IMR-90 (cell line): ENCODE results near the gene GPR132. TPM values are rescaled to one million over a fixed set of nuclear protein-coding genes. Genes with fewer than 3 reads are reported as not detected.
A peak's percentile ranks its signal among the peaks of the same experiment; 100 is the strongest.

Experiments
- ATAC-seq: fragments of 200-7000 bp; cut with Tn5 transposase; 2 replicates; pipeline ENCODE4 v1.9.1; 2020; ENCODE audit warnings: low read depth, mild to moderate bottlenecking, moderate library complexity
- Bru-seq: library from RNA; stranded (reverse); fragments of 400-500 nt; gene quantifications from one replicate; lab custom pipeline; 2021; lab: Mats Ljungman, UMichigan
- BruChase-seq, 2 experiments: library from RNA; stranded (reverse); fragments of 400-500 nt; gene quantifications; one replicate each; lab custom pipeline; 2021; lab: Mats Ljungman, UMichigan
- BruUV-seq: library from RNA; stranded (reverse); fragments of 400-500 nt; replicated peaks from 2 replicates; lab custom pipeline; 2021; lab: Mats Ljungman, UMichigan
- CTCF ChIA-PET: fragments of 300-600 bp; formaldehyde crosslinking; extraction: SDS; loops from one replicate; lab custom pipeline; 2021; ENCODE audit warnings: antibody characterized with exemption; lab: Yijun Ruan, JAX
- POLR2A ChIA-PET: fragments of 300-600 bp; sonication (Branson Sonifier 250); formaldehyde crosslinking; loops from one replicate; lab custom pipeline; 2022; ENCODE audit warnings: antibody characterized with exemption; ENCODE audit not compliant: unreplicated experiment; lab: Charles Lee
- DNase-seq: peaks from one replicate; pipeline ENCODE4 v3.0.0; 2013
- H2AFZ ChIP-seq: replicated peaks from 2 replicates; pipeline ENCODE3; 2013; ENCODE audit warnings: low read length, mild to moderate bottlenecking; ENCODE audit not compliant: poor library complexity
- H2AK5ac ChIP-seq: 2 replicates; pipeline ENCODE4 v1.6.1; 2013; ENCODE audit warnings: low read depth, low read length, inconsistent platforms
- H2AK9ac ChIP-seq: replicated peaks from 2 replicates; pipeline ENCODE3; 2013; ENCODE audit warnings: mild to moderate bottlenecking, low read depth, low read length, moderate library complexity; ENCODE audit not compliant: poor library complexity
- H2BK120ac ChIP-seq: 2 replicates; pipeline ENCODE4 v1.6.1; 2013; ENCODE audit warnings: low read depth, low read length, inconsistent platforms
- H2BK15ac ChIP-seq: 3 replicates; pipeline ENCODE4 v1.6.1; 2013; ENCODE audit warnings: low read depth, low read length, inconsistent platforms
- H2BK20ac ChIP-seq: 2 replicates; pipeline ENCODE4 v1.6.1; 2013; ENCODE audit warnings: low read depth, mild to moderate bottlenecking, inconsistent platforms, low read length, moderate library complexity
- H2BK5ac ChIP-seq: 2 replicates; pipeline ENCODE4 v1.6.1; 2013; ENCODE audit warnings: mild to moderate bottlenecking, low read depth, low read length, inconsistent platforms; ENCODE audit not compliant: poor library complexity, severe bottlenecking
- H3K14ac ChIP-seq: replicated peaks from 2 replicates; pipeline ENCODE4 v1.6.1; 2013; ENCODE audit warnings: low read depth, low read length, inconsistent platforms
- H3K18ac ChIP-seq: 2 replicates; pipeline ENCODE4 v1.6.1; 2013; ENCODE audit warnings: low read depth, low read length, control low read depth
- H3K23ac ChIP-seq: 2 replicates; pipeline ENCODE4 v1.6.1; 2013; ENCODE audit warnings: low read depth, low read length, inconsistent platforms
- H3K27ac ChIP-seq: 2 replicates; pipeline ENCODE4 v1.5.1; 2013; ENCODE audit warnings: mild to moderate bottlenecking, control low read depth, low read length; ENCODE audit not compliant: insufficient read depth
- H3K27me3 ChIP-seq: 2 replicates; pipeline ENCODE4 v1.6.1; 2013; ENCODE audit warnings: low read length; ENCODE audit not compliant: control insufficient read depth, insufficient read depth
- H3K36me3 ChIP-seq: 2 replicates; pipeline ENCODE4 v1.6.1; 2013; ENCODE audit warnings: low read length, mixed read lengths; ENCODE audit not compliant: control insufficient read depth, insufficient read depth
- H3K4ac ChIP-seq: 2 replicates; pipeline ENCODE4 v1.6.1; 2013; ENCODE audit warnings: low read depth, low read length, inconsistent platforms
- H3K4me1 ChIP-seq: 2 replicates; pipeline ENCODE4 v1.6.1; 2013; ENCODE audit warnings: low read length, mixed read lengths; ENCODE audit not compliant: control insufficient read depth, insufficient read depth
- H3K4me2 ChIP-seq: 2 replicates; pipeline ENCODE4 v1.6.1; 2013; ENCODE audit warnings: low read depth, mild to moderate bottlenecking, control low read depth, low read length, moderate library complexity
- H3K4me3 ChIP-seq: 2 replicates; pipeline ENCODE4 v1.5.1; 2013; ENCODE audit warnings: low read depth, mild to moderate bottlenecking, control low read depth, low read length, moderate library complexity; ENCODE audit not compliant: insufficient read depth
- H3K56ac ChIP-seq: 2 replicates; pipeline ENCODE4 v1.6.1; 2013; ENCODE audit warnings: low read length, inconsistent platforms; ENCODE audit not compliant: insufficient read depth; ENCODE audit errors: extremely low read depth
- H3K79me1 ChIP-seq, 2 experiments: 2 replicates each; pipeline ENCODE4 v1.6.1; 2013; ENCODE audit warnings: low read length in 2 of 2, inconsistent platforms in 1 of 2, low read depth in 1 of 2
- H3K9ac ChIP-seq: 2 replicates; pipeline ENCODE4 v1.6.1; 2013; ENCODE audit warnings: low read depth, low read length, control low read depth
- H3K9me1 ChIP-seq: 2 replicates; pipeline ENCODE4 v1.6.1; 2013; ENCODE audit warnings: low read length, inconsistent platforms; ENCODE audit not compliant: insufficient read depth
- H3K9me3 ChIP-seq: 2 replicates; pipeline ENCODE4 v1.6.1; 2013; ENCODE audit warnings: low read length; ENCODE audit not compliant: control insufficient read depth, insufficient read depth
- H4K20me1 ChIP-seq: 2 replicates; pipeline ENCODE4 v1.6.1; 2013; ENCODE audit warnings: low read length, inconsistent platforms; ENCODE audit not compliant: insufficient read depth
- H4K5ac ChIP-seq: 2 replicates; pipeline ENCODE4 v1.6.1; 2013; ENCODE audit warnings: mild to moderate bottlenecking, low read depth, low read length, control low read depth
- H4K8ac ChIP-seq, 2 experiments: 2 replicates each; pipeline ENCODE4 v1.6.1; 2013; ENCODE audit warnings: low read depth in 2 of 2, low read length in 2 of 2, control low read depth in 1 of 2, inconsistent platforms in 1 of 2
- H4K91ac ChIP-seq: 2 replicates; pipeline ENCODE4 v1.6.1; 2013; ENCODE audit warnings: low read depth, low read length, inconsistent platforms; ENCODE audit not compliant: insufficient read depth
- BHLHE40 ChIP-seq: fragments of 150-350 bp; IDR thresholded peaks from 2 replicates; pipeline ENCODE4 v1.6.1; 2016; ENCODE audit warnings: mild to moderate bottlenecking, low read depth, low read length
- CEBPB ChIP-seq: IDR thresholded peaks from 2 replicates; pipeline ENCODE4 v1.6.1; 2012; ENCODE audit warnings: low read depth, low read length, improper control_type of control experiment
- CTCF ChIP-seq: conservative IDR thresholded peaks from 2 replicates; pipeline ENCODE4 v1.5.1; 2012; ENCODE audit warnings: mild to moderate bottlenecking, low read depth, low read length, improper control_type of control experiment
- FOS ChIP-seq: fragments of 150-350 bp; IDR thresholded peaks from 2 replicates; pipeline ENCODE4 v1.6.1; 2016; ENCODE audit warnings: low read depth, low read length
- MAFK ChIP-seq: IDR thresholded peaks from 2 replicates; pipeline ENCODE4 v1.6.1; 2012; ENCODE audit warnings: low read depth, low read length, improper control_type of control experiment
- MAZ ChIP-seq: IDR thresholded peaks from 2 replicates; pipeline ENCODE4 v1.6.1; 2012; ENCODE audit warnings: low read depth, mild to moderate bottlenecking, low read length, improper control_type of control experiment, moderate library complexity, borderline replicate concordance
- MXI1 ChIP-seq: IDR thresholded peaks from 2 replicates; pipeline ENCODE4 v1.6.1; 2012; ENCODE audit warnings: low read depth, mild to moderate bottlenecking, low read length, moderate library complexity, borderline replicate concordance
- NFE2L2 ChIP-seq: fragments of 150-350 bp; IDR thresholded peaks from 2 replicates; pipeline ENCODE4 v1.6.1; 2016; ENCODE audit warnings: low read depth, mild to moderate bottlenecking, low read length
- RAD21 ChIP-seq: IDR thresholded peaks from 2 replicates; pipeline ENCODE4 v1.6.1; 2012; ENCODE audit warnings: low read length, improper control_type of control experiment
- RCOR1 ChIP-seq: IDR thresholded peaks from 2 replicates; pipeline ENCODE4 v1.6.1; 2012; ENCODE audit warnings: mild to moderate bottlenecking, low read length, improper control_type of control experiment; ENCODE audit not compliant: insufficient replicate concordance
- WGBS, 2 experiments: methylation state at CpG; one replicate each; pipeline versions ENCODE4 v1.1.5 to v1.1.7; 2013; ENCODE audit warnings: missing lambda C conversion rate in 2 of 2; ENCODE audit not compliant: insufficient read length in 1 of 2; ENCODE audit errors: extremely low coverage in 2 of 2; 5-methylcytosine and 5-hydroxymethylcytosine counted together
- dilution Hi-C: fragments of 300-500 bp; cut with HindIII; formaldehyde crosslinking; loops from one replicate; pipeline ENCODE4 v1.14.3; 2018; ENCODE audit warnings: low sequenced_read_pairs; ENCODE audit not compliant: unreplicated experiment
- in situ Hi-C: fragments of 300-500 bp; cut with MboI; formaldehyde crosslinking; loops from 3 replicates; pipeline ENCODE4 v1.14.3; 2019; ENCODE audit warnings: low sequenced_read_pairs, inconsistent platforms, mixed read lengths
- intact Hi-C: fragments of 100-400 bp; cut with micrococcal nuclease; formaldehyde crosslinking; loops from 2 replicates; pipeline ENCODE4 v1.10.0; 2022
- long read RNA-seq: library from polyadenylated mRNA; unstranded; transcript quantifications from one replicate; pipeline ENCODE4 v2.0.0, GENCODE V29; 2021; ENCODE audit not compliant: unreplicated experiment
- polyA plus RNA-seq, 3 experiments: library from polyadenylated mRNA; depleted of rRNA; stranded (reverse); fragments of >200 nt; gene quantifications; 2 replicates each; pipeline ENCODE4 v1.2.3, GENCODE V29; 2012; ENCODE audit warnings: low replicate concordance in 1 of 3
- total RNA-seq: library from RNA; depleted of rRNA; stranded (reverse); fragments of >200 nt; gene quantifications from 2 replicates; pipeline ENCODE4 v1.2.3, GENCODE V29; 2012; rRNA removed

GPR132 gene
- total RNA-seq (under 0.01 TPM in 2 replicates), polyA plus RNA-seq (2012; rRNA removed) (0.10 and 0.19 TPM in 2 replicates), Bru-seq, nascent RNA (percentile 34 among the genes with signal in this experiment), BruChase-seq, experiment 1, labeled RNA remaining after a 6-hour chase (percentile 49 among the genes with signal in this experiment), BruChase-seq, experiment 2, labeled RNA remaining after a 2-hour chase (percentile 41 among the genes with signal in this experiment)
- polyA plus RNA-seq (2012; cell fraction: cytosol; rRNA removed), result 0.15 and 0.43 TPM in 2 replicates
- polyA plus RNA-seq (2012; cell fraction: nucleus; rRNA removed; ENCODE audit: low replicate concordance), result 1.9 and 3.3 TPM in 2 replicates
- long read RNA-seq, result 0 reads

DNA sequence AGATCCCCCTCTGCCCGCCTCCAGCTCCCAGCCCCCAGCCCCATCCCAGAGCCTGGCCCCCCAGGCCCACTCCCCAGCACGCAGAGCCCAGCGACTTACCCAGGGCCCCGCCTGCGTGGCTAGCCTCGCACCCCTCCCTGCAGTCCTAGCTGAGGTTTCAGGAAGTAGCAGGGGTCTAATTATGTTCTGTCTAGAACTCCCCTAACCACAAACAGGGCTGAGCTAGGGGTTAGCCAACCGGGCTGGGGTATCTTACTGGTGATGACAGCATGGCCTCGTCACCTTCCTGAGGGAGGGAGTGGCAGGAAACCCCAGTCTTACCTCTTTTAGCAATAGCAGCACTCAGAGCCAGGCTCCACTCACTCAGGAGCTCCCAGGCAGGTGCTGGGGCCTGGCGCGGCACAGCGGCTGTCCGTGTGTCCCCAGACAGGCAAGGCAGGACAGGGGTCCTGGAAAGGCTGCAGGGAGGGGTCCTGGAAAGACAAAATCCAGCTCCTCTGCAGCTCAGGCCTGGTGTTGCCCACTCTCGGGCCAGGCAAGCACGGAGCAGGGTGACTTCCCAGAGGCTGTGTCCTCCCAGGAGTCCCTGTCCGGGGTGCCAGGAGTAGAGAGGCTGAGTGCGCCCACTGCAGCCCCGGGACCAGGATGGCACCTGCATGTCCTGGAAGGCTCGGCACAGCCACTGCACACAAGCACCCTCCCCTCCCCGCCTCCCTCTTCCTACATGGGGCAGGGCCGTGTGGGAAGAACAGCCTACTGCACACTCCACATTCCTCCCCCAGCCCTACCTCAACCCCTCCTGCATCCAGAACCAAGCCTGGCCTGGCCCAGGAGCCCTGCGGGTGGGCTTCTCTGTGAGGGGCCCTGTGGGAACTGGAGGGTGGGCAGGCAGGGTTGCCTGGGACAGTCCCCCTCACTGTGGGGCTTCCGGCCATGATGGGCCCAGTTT, at the start of gene GPR132:
TSS of gene GPR132 (minus strand) at position 151 of the 949 bp plus-strand sequence. CDS start 10,010 bp downstream, outside the sequence.
- peak within 1 kb of the TSS; percentile 68 for H2AK9ac ChIP-seq
- no TSS peak for BruUV-seq
- H2AFZ ChIP-seq, result peak within 1 kb of the TSS; percentile 81
- no peak within 1 kb of the TSS for H3K4me2 ChIP-seq
- DNase-seq (no peak), ATAC-seq (no peak)
- no peak within 1 kb of the TSS for H2BK15ac ChIP-seq
- H3K4me3 ChIP-seq, result no peak within 1 kb of the TSS
- H2BK120ac ChIP-seq, result no peak within 1 kb of the TSS
- no peak within 1 kb of the TSS for H3K56ac ChIP-seq
- in situ Hi-C loops, result no loop called here
- H3K9ac ChIP-seq, result no peak within 1 kb of the TSS
- no peak within 1 kb of the TSS for H3K18ac ChIP-seq
- no peak within 1 kb of the TSS for H3K4ac ChIP-seq
- ChIA-PET CTCF (no interaction called here), POLR2A (no interaction called here)
- TF ChIP-seq CTCF (no peak), BHLHE40 (no peak), RAD21 (no peak), MAFK (no peak), NFE2L2 (no peak), RCOR1 (no peak), FOS (no peak), CEBPB (no peak), MXI1 (no peak), MAZ (no peak)
- WGBS, 2 experiments, result no CpG with 5 or more reads among the region's 22 CpGs
- peaks cover 7% of the 10 kb centered on the region for H3K4me1 ChIP-seq
- H3K27me3 ChIP-seq, result no peaks in the 10 kb centered on the region
- intact Hi-C loops, result no loop called here
- no peaks in the 10 kb centered on the region for H3K36me3 ChIP-seq
- no peak within 1 kb of the TSS for H2BK20ac ChIP-seq
- H2AK5ac ChIP-seq, result no peak within 1 kb of the TSS
- H3K23ac ChIP-seq, result no peak within 1 kb of the TSS
- no peak within 1 kb of the TSS for H4K91ac ChIP-seq
- 0 out of 4 replicates have a peak within 1 kb of the TSS, but pooled peaks of 1 of the 2 experiments have one; percentile 57 for H4K8ac ChIP-seq
- H3K9me3 ChIP-seq, result no peaks in the 10 kb centered on the region
- H4K5ac ChIP-seq, result no peak within 1 kb of the TSS
- H3K14ac ChIP-seq, result no peak within 1 kb of the TSS
- H3K79me1 ChIP-seq, result no peaks in the 10 kb centered on the region
- dilution Hi-C loops, result no loop called here
- H2BK5ac ChIP-seq, result no peak within 1 kb of the TSS
- no peak within 1 kb of the TSS for H3K27ac ChIP-seq
- H4K20me1 ChIP-seq, result no peaks in the 10 kb centered on the region
- peaks cover 8% of the 10 kb centered on the region; the same call in 1 of the 2 replicates for H3K9me1 ChIP-seq
